Right atrium auricular region (tissue), 2 donors: ENCODE measurements around the gene PARD3B. TPM values are rescaled to one million over a fixed set of nuclear protein-coding genes. Genes with fewer than 3 reads are reported as not detected.

Source experiments
- DNase-seq: peaks from one replicate; pipeline ENCODE4 v3.0.0-alpha.2; 2019; ENCODE audit warnings: low spot score
- H3K27ac ChIP-seq, 2 donors: fragments of 200-600 bp; sonication (generic); 1 replicate in 1 of 2; 2 replicates in 1 of 2; pipeline ENCODE4 v1.5.1; 2016 to 2019
- H3K27me3 ChIP-seq, 2 donors: fragments of 200-600 bp; sonication (generic); one replicate each; pipeline versions ENCODE4 v1.5.1 to v1.6.0; 2017 to 2019
- H3K36me3 ChIP-seq: fragments of 200-600 bp; sonication (generic); one replicate; pipeline ENCODE4 v1.5.1; 2016
- H3K4me1 ChIP-seq, 2 donors: fragments of 200-600 bp; sonication (generic); one replicate each; pipeline versions ENCODE4 v1.5.1 to v1.6.0; 2017 to 2019
- H3K4me3 ChIP-seq, 2 donors: fragments of 200-600 bp; sonication (generic); 1 replicate in 1 of 2; 2 replicates in 1 of 2; pipeline ENCODE4 v1.5.1; 2017 to 2019; ENCODE audit warnings: mild to moderate bottlenecking in 1 of 2, moderate library complexity in 1 of 2
- H3K9me3 ChIP-seq, 2 donors: fragments of 200-600 bp; sonication (generic); one replicate each; pipeline ENCODE4 v1.5.1; 2019
- CTCF ChIP-seq, 2 donors: fragments of 200-600 bp; sonication (generic); IDR thresholded peaks; one replicate each; pipeline ENCODE4 v1.5.1; 2019; ENCODE audit warnings: antibody characterized with exemption in 2 of 2
- total RNA-seq, 2 donors: library from RNA; depleted of rRNA; stranded (reverse); fragments of >200 nt; gene quantifications; one replicate each; pipeline ENCODE4 v1.1.0, GENCODE V29; 2016

The PARD3B gene
- total RNA-seq, 2 donors from 2014 or later, result 7.4 to 12.2 TPM

GRCh38 chr2:205197468-205198139 lies 652.3 kb downstream of the PARD3B start:
- no peak overlapping the region for H3K27ac ChIP-seq
- H3K27me3 ChIP-seq, result no peaks in the 10 kb centered on the region
- no peaks in the 10 kb centered on the region for H3K9me3 ChIP-seq
- no peak for DNase-seq
- H3K36me3 ChIP-seq, result no peaks in the 10 kb centered on the region
- no peak for TF ChIP-seq CTCF (IDR thresholded peaks at IDR 0.05)
- no peak overlapping the region for H3K4me3 ChIP-seq
- H3K4me1 ChIP-seq, result peaks cover 0 to 9% of the 10 kb centered on the region in 2 donors

- Histone ChIP-seq H3K4me1 (peaks cover 0 to 9% of the 10 kb centered on the region in 2 donors), H3K9me3 (no peaks in the 10 kb centered on the region), H3K27ac (no peak overlapping the region), H3K27me3 (no peaks in the 10 kb centered on the region), H3K4me3 (no peak overlapping the region), H3K36me3 (no peaks in the 10 kb centered on the region)
- TF ChIP-seq CTCF (IDR thresholded peaks at IDR 0.05), result no peak
- no peak for DNase-seq
Measured at GRCh38 chr2:205198140-205198525, 652.9 kb downstream of the PARD3B start.

- no peaks in the 10 kb centered on the region for H3K36me3 ChIP-seq
- no peak for TF ChIP-seq CTCF (IDR thresholded peaks at IDR 0.05)
- H3K27me3 ChIP-seq, result no peaks in the 10 kb centered on the region
- peaks cover 0 to 9% of the 10 kb centered on the region in 2 donors for H3K4me1 ChIP-seq
- no peak for DNase-seq
- H3K27ac ChIP-seq, result no peak overlapping the region
- H3K9me3 ChIP-seq, result no peaks in the 10 kb centered on the region
- H3K4me3 ChIP-seq, result no peak overlapping the region
Measured at GRCh38 chr2:205199165-205199850, 654.0 kb downstream of the PARD3B start.

GRCh38 chr2:205210494-205210893 lies 665.2 kb downstream of the PARD3B start:
- Histone ChIP-seq H3K4me3 (no peak overlapping the region), H3K27me3 (no peaks in the 10 kb centered on the region), H3K9me3 (no peaks in the 10 kb centered on the region), H3K27ac (no peak overlapping the region), H3K4me1 (no peaks in the 10 kb centered on the region), H3K36me3 (no peaks in the 10 kb centered on the region)
- no peak for DNase-seq
- no peak for TF ChIP-seq CTCF (IDR thresholded peaks at IDR 0.05)

GRCh38 chr2:205212357-205212756 lies 667.1 kb downstream of the PARD3B start:
- Histone ChIP-seq H3K9me3 (no peaks in the 10 kb centered on the region), H3K27ac (no peak overlapping the region), H3K4me3 (no peak overlapping the region), H3K36me3 (no peaks in the 10 kb centered on the region), H3K4me1 (no peaks in the 10 kb centered on the region), H3K27me3 (no peaks in the 10 kb centered on the region)
- DNase-seq, result no peak
- no peak for TF ChIP-seq CTCF (IDR thresholded peaks at IDR 0.05)
